Endothelial cell of umbilical vein (primary cell): Measurements from ENCODE around the gene SETMAR. TPM values are rescaled to one million over a fixed set of nuclear protein-coding genes. Genes with fewer than 3 reads are reported as not detected.

Source experiments
- BruUV-seq: library from RNA; stranded (reverse); fragments of 400-500 nt; replicated peaks from 2 replicates; lab custom pipeline; 2021; lab: Mats Ljungman, UMichigan
- CTCF ChIA-PET: fragments of 300-600, 350-600 bp; sonication (Branson Sonifier 250); formaldehyde crosslinking; loops from one replicate; lab custom pipeline; 2021; ENCODE audit warnings: antibody characterized with exemption, inconsistent platforms; lab: Charles Lee
- POLR2A ChIA-PET: fragments of 300-600, 350-600 bp; sonication (Branson Sonifier 250); formaldehyde crosslinking; loops from one replicate; lab custom pipeline; 2021; ENCODE audit warnings: antibody characterized with exemption, inconsistent platforms; lab: Charles Lee
- DNase-seq: peaks from one replicate; pipeline ENCODE4 v3.0.0-alpha.2; 2011; ENCODE audit warnings: low read depth, low spot score
- FAIRE-seq: peaks from 2 replicates; lab custom pipeline; 2011; peaks lifted over from hg19 to GRCh38; lab: Jason Lieb, UNC
- H2AFZ ChIP-seq: 2 replicates; pipeline ENCODE4 v1.6.0; 2012; ENCODE audit warnings: low read depth, low read length, control low read depth, inconsistent platforms
- H3K27ac ChIP-seq: 2 replicates; pipeline ENCODE4 v1.5.1; 2011; ENCODE audit warnings: low read depth, mild to moderate bottlenecking, control low read depth, low read length, moderate library complexity; ENCODE audit not compliant: insufficient read depth
- H3K27me3 ChIP-seq, 2 experiments: 2 replicates each; pipeline versions ENCODE4 v1.6.0 to v1.6.1; 2011; ENCODE audit warnings: low read length in 2 of 2, mixed read lengths in 1 of 2; ENCODE audit not compliant: control insufficient read depth in 2 of 2, insufficient read depth in 2 of 2
- H3K36me3 ChIP-seq, 2 experiments: 2 replicates in 1 of 2; 3 replicates in 1 of 2; pipeline ENCODE4 v1.5.1; 2011; ENCODE audit warnings: low read length in 2 of 2, mild to moderate bottlenecking in 1 of 2, moderate library complexity in 1 of 2; ENCODE audit not compliant: control insufficient read depth in 2 of 2, insufficient read depth in 2 of 2; ENCODE audit errors: extremely low read depth in 1 of 2
- H3K4me1 ChIP-seq: 3 replicates; pipeline ENCODE4 v1.5.1; 2011; ENCODE audit warnings: mild to moderate bottlenecking, low read length; ENCODE audit not compliant: control insufficient read depth, insufficient read depth; ENCODE audit errors: extremely low read depth
- H3K4me2 ChIP-seq: 2 replicates; pipeline ENCODE4 v1.6.1; 2011; ENCODE audit warnings: low read length, control low read depth, mixed read lengths; ENCODE audit not compliant: insufficient read depth
- H3K4me3 ChIP-seq, 3 experiments: fragments of 200-600 bp in 1 of 3; sonication (generic), shearing (Covaris generic) in 1 of 3; replicated peaks in 1 of 3; 2 replicates each; pipeline ENCODE4 v1.5.1; 2011 to 2016; ENCODE audit warnings: control low read depth in 3 of 3, low read length in 3 of 3, mild to moderate bottlenecking in 2 of 3, inconsistent platforms in 1 of 3, low read depth in 1 of 3, moderate library complexity in 1 of 3; ENCODE audit not compliant: insufficient read depth in 1 of 3
- H3K79me2 ChIP-seq: 2 replicates; pipeline ENCODE4 v1.6.0; 2012; ENCODE audit warnings: low read length, inconsistent platforms; ENCODE audit not compliant: control insufficient read depth, insufficient read depth
- H3K9ac ChIP-seq: replicated peaks from 2 replicates; pipeline ENCODE3; 2011; ENCODE audit warnings: low read length, control low read depth; ENCODE audit not compliant: insufficient read depth; ENCODE audit errors: extremely low read depth
- H3K9me1 ChIP-seq: replicated peaks from 3 replicates; pipeline ENCODE4 v1.6.0; 2011; ENCODE audit warnings: mild to moderate bottlenecking, low read length; ENCODE audit not compliant: control insufficient read depth, insufficient read depth; ENCODE audit errors: extremely low read depth
- H3K9me3 ChIP-seq: replicated peaks from 2 replicates; pipeline ENCODE4 v1.5.1; 2012; ENCODE audit warnings: low read length, inconsistent platforms; ENCODE audit not compliant: control insufficient read depth, insufficient read depth
- H4K20me1 ChIP-seq: replicated peaks from 2 replicates; pipeline ENCODE3; 2011; ENCODE audit warnings: mild to moderate bottlenecking, low read length; ENCODE audit not compliant: control insufficient read depth, insufficient read depth; ENCODE audit errors: extremely low read depth
- EZH2 ChIP-seq: IDR thresholded peaks from 2 replicates; pipeline ENCODE4 v1.6.1; 2012; ENCODE audit warnings: borderline replicate concordance, low read depth, mild to moderate bottlenecking, moderate library complexity, low read length, inconsistent platforms; ENCODE audit not compliant: severe bottlenecking
- FOS ChIP-seq: IDR thresholded peaks from 2 replicates; pipeline ENCODE4 v1.6.1; 2011; ENCODE audit warnings: mild to moderate bottlenecking, low read length, moderate library complexity, borderline replicate concordance; ENCODE audit not compliant: insufficient read depth
- GATA2 ChIP-seq: IDR thresholded peaks from 2 replicates; pipeline ENCODE4 v1.7.0; 2011; ENCODE audit warnings: low read depth, mild to moderate bottlenecking, moderate library complexity, mixed read lengths, low read length; ENCODE audit not compliant: insufficient read length, insufficient read depth
- JUN ChIP-seq: IDR thresholded peaks from 2 replicates; pipeline ENCODE4 v1.6.1; 2011; ENCODE audit warnings: borderline replicate concordance, low read depth; ENCODE audit not compliant: insufficient read length, insufficient read depth
- MAX ChIP-seq: IDR thresholded peaks from 2 replicates; pipeline ENCODE4 v1.6.1; 2011; ENCODE audit not compliant: insufficient read depth, insufficient read length
- MYC ChIP-seq: IDR thresholded peaks from one replicate; pipeline ENCODE4 v1.6.1; 2011; ENCODE audit warnings: mild to moderate bottlenecking, low read depth, low read length
- POLR2A ChIP-seq: IDR thresholded peaks from 2 replicates; pipeline ENCODE4 v1.6.1; 2012; ENCODE audit warnings: low read depth, mild to moderate bottlenecking, control low read depth, low read length
- POLR2AphosphoS5 ChIP-seq: IDR thresholded peaks from 2 replicates; pipeline ENCODE4 v1.6.1; 2012; ENCODE audit warnings: low read depth, mild to moderate bottlenecking, control low read depth, low read length, moderate library complexity; ENCODE audit not compliant: insufficient read depth
- dilution Hi-C: fragments of 300-500 bp; cut with MboI; formaldehyde crosslinking; loops from one replicate; pipeline ENCODE4 v1.15.0; 2019; ENCODE audit warnings: low sequenced_read_pairs; ENCODE audit not compliant: extremely low pct_ligation_motif_present
- intact Hi-C: fragments of 100-400 bp; cut with micrococcal nuclease; formaldehyde crosslinking; loops from one replicate; pipeline ENCODE4 v1.10.0; 2022
- polyA plus RNA-seq, 4 experiments: library from polyadenylated mRNA; depleted of rRNA in 3 of 4; stranded (reverse) in 3 of 4; unstranded in 1 of 4; fragments of >200 nt; gene quantifications; 2 replicates each; pipeline versions ENCODE4 v1.2.1 to v1.2.3, GENCODE V29; 2011 to 2012; ENCODE audit warnings: missing spikeins in 1 of 4
- total RNA-seq: library from RNA; stranded (reverse); gene quantifications from 2 replicates; pipeline ENCODE4 v1.2.3, GENCODE V29; 2021
- TF ChIP-seq, protein P1 (sequence below), 2 donors: IDR thresholded peaks; 1 replicate in 1 of 2; 2 replicates in 1 of 2; pipeline ENCODE4 v1.5.1; 2011; ENCODE audit warnings: low read length in 2 of 2, mild to moderate bottlenecking in 2 of 2, moderate library complexity in 2 of 2, control low read depth in 1 of 2, inconsistent platforms in 1 of 2, low read depth in 1 of 2; ENCODE audit not compliant: insufficient read depth in 1 of 2; ENCODE audit errors: extremely low read depth in 1 of 2

The SETMAR gene
- total and polyA plus RNA-seq, 2 donors (not counting 3 experiments of a cell fraction or from before 2014, with no cell fraction given): 9.6 to 15.4 TPM

DNA sequence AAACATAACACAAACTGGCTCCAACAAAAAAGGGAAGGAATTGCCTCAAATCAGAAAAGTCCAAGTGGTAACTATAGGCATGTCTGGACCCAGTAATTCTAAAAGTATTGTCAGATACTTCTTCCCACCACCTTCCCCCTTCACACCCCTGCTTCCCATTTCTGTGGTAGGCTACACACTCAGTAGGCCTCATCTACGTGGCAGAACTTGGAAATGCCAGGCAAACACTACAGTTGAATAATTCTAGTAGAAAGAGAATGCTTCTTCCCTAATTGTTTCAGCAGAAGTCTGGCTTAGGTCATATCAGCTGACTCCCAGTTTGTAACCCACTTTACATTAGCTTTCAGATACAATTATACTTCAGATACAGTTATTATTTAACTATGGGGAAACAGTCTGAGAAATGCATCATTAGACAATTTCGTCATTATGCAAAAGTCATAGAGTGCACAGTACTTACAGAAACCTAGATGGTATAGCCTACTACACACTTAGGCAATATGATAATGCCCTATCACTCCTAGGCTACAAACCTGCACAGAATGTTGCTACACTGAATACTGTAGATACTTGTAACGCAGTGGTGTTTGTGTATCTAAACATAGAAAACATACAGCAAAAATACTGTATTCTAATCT is 6.4 kb downstream of the SETMAR start:
- no TSS peak for BruUV-seq
- Histone ChIP-seq H3K27ac (no peak overlapping the region), H3K9me1 (no peaks in the 10 kb centered on the region), H3K4me2 (no peak overlapping the region), H3K36me3 (peaks cover 1 to 4% of the 10 kb centered on the region in 2 experiments), H3K9ac (no peak overlapping the region), H3K27me3 (no peaks in the 10 kb centered on the region), H3K9me3 (no peaks in the 10 kb centered on the region), H3K79me2 (no peaks in the 10 kb centered on the region), H4K20me1 (no peaks in the 10 kb centered on the region), H2AFZ (no peak overlapping the region), H3K4me3 (no peak overlapping the region), H3K4me1 (peaks cover 14% of the 10 kb centered on the region)
- DNase-seq: no peak
- intact Hi-C loops (no loop called here), dilution Hi-C loops (no loop called here)
- POLR2A ChIA-PET: no interaction called here
- no peak for FAIRE-seq
- TF ChIP-seq POLR2A (no peak), GATA2 (no peak), FOS (no peak), POLR2AphosphoS5 (no peak), EZH2 (no peak), JUN (no peak), MYC (no peak), MAX (no peak)
- TF ChIP-seq, protein P1, sequence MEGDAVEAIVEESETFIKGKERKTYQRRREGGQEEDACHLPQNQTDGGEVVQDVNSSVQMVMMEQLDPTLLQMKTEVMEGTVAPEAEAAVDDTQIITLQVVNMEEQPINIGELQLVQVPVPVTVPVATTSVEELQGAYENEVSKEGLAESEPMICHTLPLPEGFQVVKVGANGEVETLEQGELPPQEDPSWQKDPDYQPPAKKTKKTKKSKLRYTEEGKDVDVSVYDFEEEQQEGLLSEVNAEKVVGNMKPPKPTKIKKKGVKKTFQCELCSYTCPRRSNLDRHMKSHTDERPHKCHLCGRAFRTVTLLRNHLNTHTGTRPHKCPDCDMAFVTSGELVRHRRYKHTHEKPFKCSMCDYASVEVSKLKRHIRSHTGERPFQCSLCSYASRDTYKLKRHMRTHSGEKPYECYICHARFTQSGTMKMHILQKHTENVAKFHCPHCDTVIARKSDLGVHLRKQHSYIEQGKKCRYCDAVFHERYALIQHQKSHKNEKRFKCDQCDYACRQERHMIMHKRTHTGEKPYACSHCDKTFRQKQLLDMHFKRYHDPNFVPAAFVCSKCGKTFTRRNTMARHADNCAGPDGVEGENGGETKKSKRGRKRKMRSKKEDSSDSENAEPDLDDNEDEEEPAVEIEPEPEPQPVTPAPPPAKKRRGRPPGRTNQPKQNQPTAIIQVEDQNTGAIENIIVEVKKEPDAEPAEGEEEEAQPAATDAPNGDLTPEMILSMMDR (IDR thresholded peaks at IDR 0.05; ENCODE audit: extremely low read depth in 1 of 2, insufficient read depth in 1 of 2, low read depth in 1 of 2, low read length in 2 of 2): no peak
- CTCF ChIA-PET: no interaction called here
